ENCODE results near the gene PCOLCE2. TPM values are rescaled to one million over a fixed set of nuclear protein-coding genes. Genes with fewer than 3 reads are reported as not detected.

The PCOLCE2 gene
- total RNA-seq, 1 donor from 2014 or later: 136 TPM

DNA sequence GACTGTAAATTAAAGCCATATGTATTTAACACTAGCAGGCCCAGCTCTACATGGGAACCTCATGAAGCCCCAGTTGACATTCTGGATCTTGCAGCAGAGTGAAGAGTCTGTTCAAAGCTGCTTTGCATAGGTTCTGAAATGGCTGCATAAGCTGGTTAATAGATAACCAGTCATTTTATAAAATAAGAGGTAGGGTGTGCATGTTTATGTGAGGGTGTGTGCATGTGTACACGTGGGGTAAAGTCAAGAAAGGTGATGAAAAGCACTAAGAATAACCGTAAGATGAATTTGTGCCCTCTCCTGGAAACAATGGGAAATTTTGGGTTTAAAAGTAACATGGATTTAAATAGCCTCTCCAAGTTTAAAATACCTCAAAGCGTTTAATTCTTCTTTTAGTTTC, 41.6 kb upstream of the PCOLCE2 start:
- Histone ChIP-seq H3K4me1 (no peaks in the 10 kb centered on the region), H3K27ac (no peak overlapping the region), H3K27me3 (no peaks in the 10 kb centered on the region), H3K9me3 (no peaks in the 10 kb centered on the region), H3K4me3 (no peak overlapping the region), H3K36me3 (no peaks in the 10 kb centered on the region)
- TF ChIP-seq POLR2AphosphoS5 (IDR thresholded peaks at IDR 0.05; ENCODE audit: insufficient read depth in 1 of 2, low read depth in 1 of 2) (no peak), POLR2A (IDR thresholded peaks at IDR 0.05) (no peak)
- TF ChIP-seq, protein P1, sequence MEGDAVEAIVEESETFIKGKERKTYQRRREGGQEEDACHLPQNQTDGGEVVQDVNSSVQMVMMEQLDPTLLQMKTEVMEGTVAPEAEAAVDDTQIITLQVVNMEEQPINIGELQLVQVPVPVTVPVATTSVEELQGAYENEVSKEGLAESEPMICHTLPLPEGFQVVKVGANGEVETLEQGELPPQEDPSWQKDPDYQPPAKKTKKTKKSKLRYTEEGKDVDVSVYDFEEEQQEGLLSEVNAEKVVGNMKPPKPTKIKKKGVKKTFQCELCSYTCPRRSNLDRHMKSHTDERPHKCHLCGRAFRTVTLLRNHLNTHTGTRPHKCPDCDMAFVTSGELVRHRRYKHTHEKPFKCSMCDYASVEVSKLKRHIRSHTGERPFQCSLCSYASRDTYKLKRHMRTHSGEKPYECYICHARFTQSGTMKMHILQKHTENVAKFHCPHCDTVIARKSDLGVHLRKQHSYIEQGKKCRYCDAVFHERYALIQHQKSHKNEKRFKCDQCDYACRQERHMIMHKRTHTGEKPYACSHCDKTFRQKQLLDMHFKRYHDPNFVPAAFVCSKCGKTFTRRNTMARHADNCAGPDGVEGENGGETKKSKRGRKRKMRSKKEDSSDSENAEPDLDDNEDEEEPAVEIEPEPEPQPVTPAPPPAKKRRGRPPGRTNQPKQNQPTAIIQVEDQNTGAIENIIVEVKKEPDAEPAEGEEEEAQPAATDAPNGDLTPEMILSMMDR (IDR thresholded peaks at IDR 0.05): no peak
- intact Hi-C loops (cut with DNase I): no loop called here
- DNase-seq (ENCODE audit: extremely low spot score in 2 of 2): no peak

DNA sequence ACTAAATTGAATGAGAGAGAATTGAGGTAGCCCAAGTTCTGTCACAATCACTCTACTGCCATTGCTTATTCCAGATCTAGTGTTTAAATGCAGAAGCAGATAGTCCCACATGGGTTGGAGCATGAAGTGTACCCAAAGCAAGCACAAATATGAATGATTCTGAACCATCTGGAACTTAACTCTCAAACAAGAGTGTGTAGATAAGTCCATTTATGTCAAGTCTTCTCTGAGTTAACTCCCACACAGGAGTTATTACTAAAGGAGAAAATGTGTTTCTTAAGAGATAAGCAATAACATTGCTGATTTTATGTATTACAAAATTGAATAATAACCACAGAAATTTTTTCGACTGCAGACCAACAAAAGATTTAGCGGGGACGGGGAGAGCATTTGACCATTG, 41.0 kb upstream of the PCOLCE2 start:
- no peak overlapping the region for H3K27ac ChIP-seq
- no peaks in the 10 kb centered on the region for H3K4me1 ChIP-seq
- no peaks in the 10 kb centered on the region for H3K36me3 ChIP-seq
- no peaks in the 10 kb centered on the region for H3K27me3 ChIP-seq
- no peak overlapping the region for H3K4me3 ChIP-seq
- no peak for TF ChIP-seq POLR2AphosphoS5 (IDR thresholded peaks at IDR 0.05; ENCODE audit: insufficient read depth in 1 of 2, low read depth in 1 of 2)
- TF ChIP-seq, protein P1 (IDR thresholded peaks at IDR 0.05): no peak
- TF ChIP-seq POLR2A (IDR thresholded peaks at IDR 0.05): no peak
- no peaks in the 10 kb centered on the region for H3K9me3 ChIP-seq
- intact Hi-C loops (cut with DNase I): no loop called here
- DNase-seq (ENCODE audit: extremely low spot score in 2 of 2): no peak

DNA sequence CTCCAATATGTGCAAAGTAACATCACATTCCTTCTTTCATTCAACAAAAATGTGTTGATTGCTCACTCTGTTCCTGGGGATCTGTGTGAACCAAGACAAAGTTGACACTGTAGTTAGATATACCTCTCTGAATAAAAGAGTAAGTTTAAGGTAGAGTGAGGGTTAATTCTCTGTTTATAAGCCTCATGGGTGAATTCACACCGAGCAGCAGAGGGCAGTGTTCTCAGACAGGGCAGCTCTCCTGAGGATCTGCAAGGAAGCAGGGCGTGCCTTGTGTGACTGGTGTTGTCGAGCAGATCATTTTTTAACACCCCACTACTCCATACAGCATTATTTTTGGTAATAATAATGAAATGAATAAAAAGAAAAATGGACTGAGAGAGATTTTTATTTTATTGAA, 40.2 kb upstream of the PCOLCE2 start:
- H3K4me3 ChIP-seq: no peak overlapping the region
- H3K27ac ChIP-seq: no peak overlapping the region
- H3K4me1 ChIP-seq: no peaks in the 10 kb centered on the region
- H3K36me3 ChIP-seq: no peaks in the 10 kb centered on the region
- H3K27me3 ChIP-seq: no peaks in the 10 kb centered on the region
- DNase-seq (ENCODE audit: extremely low spot score in 2 of 2): no peak
- H3K9me3 ChIP-seq: no peaks in the 10 kb centered on the region
- TF ChIP-seq POLR2AphosphoS5 (IDR thresholded peaks at IDR 0.05; ENCODE audit: insufficient read depth in 1 of 2, low read depth in 1 of 2) (no peak), POLR2A (IDR thresholded peaks at IDR 0.05) (no peak)
- TF ChIP-seq, protein P1 (IDR thresholded peaks at IDR 0.05): no peak
- intact Hi-C loops (cut with DNase I): no loop called here

DNA sequence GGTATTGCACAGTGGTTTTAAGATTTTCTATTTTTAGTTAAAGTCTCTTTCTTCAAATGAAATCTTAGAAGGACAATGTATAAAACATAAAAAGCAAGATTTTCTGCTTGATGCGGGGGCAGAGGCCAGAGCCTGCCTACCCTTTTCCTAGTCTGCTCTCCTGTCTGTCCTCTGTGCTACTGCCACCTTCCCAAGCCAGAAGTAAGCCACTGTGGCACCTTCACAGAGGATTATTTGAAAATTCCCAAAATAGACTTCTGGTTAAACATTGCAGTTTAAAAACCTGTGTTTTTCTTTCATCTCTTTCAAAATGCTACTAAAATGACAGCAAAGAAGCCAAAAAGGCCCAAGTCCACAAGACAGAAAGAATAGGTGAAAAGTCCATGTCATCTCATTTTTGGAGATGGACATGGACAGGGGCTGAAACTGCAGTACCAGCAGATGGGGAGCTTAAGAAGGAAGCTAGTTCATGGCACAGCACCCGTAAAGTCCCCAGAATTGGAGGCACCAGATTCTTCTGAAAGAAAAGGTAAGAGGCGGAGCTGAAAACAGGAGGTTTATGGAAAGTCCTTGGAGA, 37.6 kb upstream of the PCOLCE2 start:
- no peaks in the 10 kb centered on the region for H3K9me3 ChIP-seq
- DNase-seq (ENCODE audit: extremely low spot score in 2 of 2): no peak
- no peaks in the 10 kb centered on the region for H3K4me1 ChIP-seq
- H3K4me3 ChIP-seq: no peak overlapping the region
- TF ChIP-seq POLR2A (IDR thresholded peaks at IDR 0.05): no peak
- TF ChIP-seq, protein P1 (IDR thresholded peaks at IDR 0.05): no peak
- TF ChIP-seq POLR2AphosphoS5 (IDR thresholded peaks at IDR 0.05; ENCODE audit: insufficient read depth in 1 of 2, low read depth in 1 of 2): no peak
- H3K36me3 ChIP-seq: no peaks in the 10 kb centered on the region
- intact Hi-C loops (cut with DNase I): no loop called here
- no peaks in the 10 kb centered on the region for H3K27me3 ChIP-seq
- H3K27ac ChIP-seq: no peak overlapping the region

DNA sequence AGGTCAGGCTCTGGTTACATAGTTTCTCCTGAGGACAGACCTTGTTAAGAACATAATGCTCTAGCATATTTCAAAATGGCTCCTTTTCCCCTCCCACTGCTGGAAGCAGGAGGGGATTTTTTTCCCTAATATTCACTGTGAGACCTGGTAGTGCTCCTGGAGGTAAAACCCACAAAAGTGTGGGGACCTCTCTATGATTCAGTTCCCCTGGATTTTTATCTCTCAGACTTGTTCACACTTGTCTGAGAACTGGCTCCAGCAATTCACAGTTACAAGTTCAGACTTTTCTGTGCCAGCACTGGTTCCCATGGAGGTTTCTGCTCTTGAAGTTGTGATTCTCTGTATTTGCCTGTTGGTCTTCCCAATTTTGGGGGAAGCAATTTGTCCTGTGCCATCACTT, 36.3 kb upstream of the PCOLCE2 start:
- Histone ChIP-seq H3K27me3 (no peaks in the 10 kb centered on the region), H3K36me3 (no peaks in the 10 kb centered on the region), H3K27ac (no peak overlapping the region), H3K9me3 (no peaks in the 10 kb centered on the region), H3K4me1 (no peaks in the 10 kb centered on the region), H3K4me3 (no peak overlapping the region)
- TF ChIP-seq, protein P1 (IDR thresholded peaks at IDR 0.05): no peak
- TF ChIP-seq POLR2A (IDR thresholded peaks at IDR 0.05) (no peak), POLR2AphosphoS5 (IDR thresholded peaks at IDR 0.05; ENCODE audit: insufficient read depth in 1 of 2, low read depth in 1 of 2) (no peak)
- intact Hi-C loops (cut with DNase I): no loop called here
- no peak for DNase-seq (ENCODE audit: extremely low spot score in 2 of 2)
